ENCODE data around the gene PAQR5.

Gene PAQR5

DNA sequence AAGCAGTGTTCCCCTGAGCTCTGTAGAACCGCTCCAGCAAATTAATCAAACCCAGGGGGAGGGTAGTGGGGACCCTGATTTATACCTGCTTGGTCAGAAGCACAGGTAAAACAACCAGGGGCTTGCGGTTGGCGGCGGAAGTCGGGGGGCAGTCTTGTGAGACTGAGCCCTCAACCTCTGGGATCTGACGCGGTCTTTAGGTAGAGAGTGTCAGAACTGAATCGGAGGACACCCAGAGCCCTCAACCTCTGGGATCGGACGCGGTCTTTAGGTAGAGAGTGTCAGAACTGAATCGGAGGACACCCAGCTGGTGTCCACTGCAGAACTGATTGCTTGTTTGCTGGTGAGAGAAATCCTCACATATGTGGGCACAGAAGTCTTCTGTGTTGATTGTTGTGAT lies 12.9 kb upstream of the PAQR5 start:
- H3K79me1 ChIP-seq (replicated peaks; ENCODE audit: low read length, poor library complexity, severe bottlenecking), result no peaks in the 10 kb centered on the region
- no peak for DNase-seq
- no peak overlapping the region for H4K8ac ChIP-seq (ENCODE audit: low read length)
- no peaks in the 10 kb centered on the region for H3K36me3 ChIP-seq (ENCODE audit: control insufficient read depth in 1 of 2, insufficient read depth in 2 of 2, low read depth in 1 of 2, low read length in 2 of 2)
- no peak overlapping the region for H3K14ac ChIP-seq (ENCODE audit: low read length in 2 of 2)
- H2BK120ac ChIP-seq (ENCODE audit: low read depth, low read length), result no peak overlapping the region
- no peak overlapping the region for H2BK15ac ChIP-seq (ENCODE audit: low read depth, poor library complexity, severe bottlenecking)
- no peaks in the 10 kb centered on the region for H3K9me3 ChIP-seq (ENCODE audit: control insufficient read depth, low read length)
- H3K23ac ChIP-seq (ENCODE audit: low read length in 2 of 2), result no peak overlapping the region
- H2BK12ac ChIP-seq (ENCODE audit: low read length in 2 of 2), result no peak overlapping the region
- no peaks in the 10 kb centered on the region for H3K4me1 ChIP-seq (ENCODE audit: control insufficient read depth, insufficient read depth, low read depth, low read length)
- H2AK5ac ChIP-seq (ENCODE audit: low read length, severe bottlenecking), result no peak overlapping the region
- no peak overlapping the region for H2AFZ ChIP-seq (ENCODE audit: low read depth, low read length)
- H3K27ac ChIP-seq (ENCODE audit: low read length, poor library complexity, severe bottlenecking), result no peak overlapping the region
- no peak overlapping the region for H3K18ac ChIP-seq (ENCODE audit: low read depth in 1 of 2, low read length in 2 of 2)
- no peak overlapping the region for H2BK5ac ChIP-seq (ENCODE audit: low read depth, low read length, poor library complexity, severe bottlenecking)
- H3K4ac ChIP-seq (ENCODE audit: low read depth in 1 of 2, low read length in 2 of 2), result no peak overlapping the region
- H3K9ac ChIP-seq (ENCODE audit: low read length), result no peak overlapping the region
- no peaks in the 10 kb centered on the region for H3K27me3 ChIP-seq (ENCODE audit: control insufficient read depth in 1 of 2, insufficient read depth in 1 of 2, low read length in 2 of 2)
- WGBS, result 95% methylated on average over 12 of the region's 12 CpGs
- no peak overlapping the region for H3K4me2 ChIP-seq (ENCODE audit: low read length, poor library complexity, severe bottlenecking)
- no peak overlapping the region for H3K4me3 ChIP-seq (ENCODE audit: insufficient read depth in 1 of 2, low read depth in 1 of 2, low read length in 2 of 2)
- no peak overlapping the region for H4K91ac ChIP-seq (ENCODE audit: low read length)

DNA sequence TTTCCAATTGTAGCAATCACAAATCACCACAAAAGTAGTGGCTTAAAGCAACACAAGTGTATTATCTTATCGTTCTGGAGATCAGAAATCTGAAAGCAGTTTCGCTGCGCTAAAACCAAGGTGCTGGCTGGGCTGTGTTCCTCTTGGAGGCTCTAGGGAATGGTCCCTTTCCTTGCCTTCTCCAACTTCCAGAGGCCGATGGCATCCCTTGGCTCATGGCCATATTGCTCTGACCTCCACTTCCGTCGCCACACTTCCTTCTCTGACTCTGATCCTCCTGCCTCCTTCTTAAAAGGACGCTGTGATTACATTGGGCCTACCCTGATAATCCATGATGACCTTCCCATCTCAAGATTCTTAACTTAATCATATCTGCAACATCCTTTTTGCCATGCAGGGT lies 10.7 kb upstream of the PAQR5 start:
- Histone ChIP-seq H3K27me3 (ENCODE audit: control insufficient read depth in 1 of 2, insufficient read depth in 1 of 2, low read length in 2 of 2) (no peaks in the 10 kb centered on the region), H2BK120ac (ENCODE audit: low read depth, low read length) (no peak overlapping the region), H2BK12ac (ENCODE audit: low read length in 2 of 2) (no peak overlapping the region), H3K4me3 (ENCODE audit: insufficient read depth in 1 of 2, low read depth in 1 of 2, low read length in 2 of 2) (no peak overlapping the region), H3K27ac (ENCODE audit: low read length, poor library complexity, severe bottlenecking) (no peak overlapping the region), H2AFZ (ENCODE audit: low read depth, low read length) (no peak overlapping the region), H2AK5ac (ENCODE audit: low read length, severe bottlenecking) (no peak overlapping the region), H4K91ac (ENCODE audit: low read length) (no peak overlapping the region), H3K4me2 (ENCODE audit: low read length, poor library complexity, severe bottlenecking) (no peak overlapping the region), H2BK15ac (ENCODE audit: low read depth, poor library complexity, severe bottlenecking) (no peak overlapping the region), H3K79me1 (replicated peaks; ENCODE audit: low read length, poor library complexity, severe bottlenecking) (no peaks in the 10 kb centered on the region), H3K9me3 (ENCODE audit: control insufficient read depth, low read length) (no peaks in the 10 kb centered on the region), H2BK5ac (ENCODE audit: low read depth, low read length, poor library complexity, severe bottlenecking) (no peak overlapping the region), H3K18ac (ENCODE audit: low read depth in 1 of 2, low read length in 2 of 2) (no peak overlapping the region), H3K14ac (ENCODE audit: low read length in 2 of 2) (no peak overlapping the region), H4K8ac (ENCODE audit: low read length) (no peak overlapping the region), H3K23ac (ENCODE audit: low read length in 2 of 2) (no peak overlapping the region), H3K4me1 (ENCODE audit: control insufficient read depth, insufficient read depth, low read depth, low read length) (no peaks in the 10 kb centered on the region), H3K9ac (ENCODE audit: low read length) (no peak overlapping the region), H3K4ac (ENCODE audit: low read depth in 1 of 2, low read length in 2 of 2) (no peak overlapping the region), H3K36me3 (ENCODE audit: control insufficient read depth in 1 of 2, insufficient read depth in 2 of 2, low read depth in 1 of 2, low read length in 2 of 2) (no peaks in the 10 kb centered on the region)
- no peak for DNase-seq
- WGBS, result 95% methylated on average over 7 of the region's 7 CpGs

DNA sequence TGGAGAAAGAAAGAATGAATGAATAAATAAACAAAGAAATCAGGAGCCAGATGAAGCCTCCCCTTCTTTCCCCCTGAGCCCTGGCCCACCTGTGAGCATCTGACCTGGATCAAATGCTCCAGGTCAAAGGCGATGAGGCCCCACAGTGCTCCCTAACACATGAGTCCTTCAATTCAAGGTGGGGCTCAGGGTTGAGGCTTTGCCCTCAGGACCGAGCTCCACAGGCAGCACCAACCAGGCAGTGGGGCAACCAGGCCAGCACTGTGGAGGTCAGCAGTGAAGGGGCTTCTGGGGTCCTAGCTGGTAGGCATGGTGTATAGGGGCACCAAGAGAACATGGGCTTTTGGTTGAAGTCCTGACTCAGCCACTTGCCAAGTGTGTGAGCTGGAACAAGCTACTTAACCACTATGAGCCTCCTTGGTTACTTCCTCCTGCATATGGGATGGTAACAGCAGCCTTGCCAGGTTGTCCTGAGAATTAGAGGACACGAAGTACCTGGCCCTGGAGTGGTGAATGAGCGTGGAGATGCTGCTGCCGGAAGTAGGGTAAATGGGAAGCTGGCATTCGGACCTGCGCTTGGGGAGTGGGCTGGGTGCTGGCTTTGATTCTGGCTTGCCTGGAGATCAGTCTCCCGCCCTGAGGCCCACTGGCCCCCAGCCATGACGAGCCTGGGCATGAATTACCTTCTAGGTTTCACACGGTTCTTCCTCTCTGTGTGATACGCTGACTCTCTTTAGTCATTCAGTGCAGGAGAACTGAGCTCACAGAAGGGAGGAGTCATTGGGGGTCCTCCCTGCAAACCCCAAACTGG lies 10.0 kb upstream of the PAQR5 start:
- Histone ChIP-seq H3K9ac (ENCODE audit: low read length) (no peak overlapping the region), H3K4ac (ENCODE audit: low read depth in 1 of 2, low read length in 2 of 2) (peak overlapping the region; percentile 24 to 41), H4K8ac (ENCODE audit: low read length) (peak overlapping the region; percentile 66), H3K14ac (ENCODE audit: low read length in 2 of 2) (no peak overlapping the region), H2BK120ac (ENCODE audit: low read depth, low read length) (peak overlapping the region; percentile 24), H3K27me3 (ENCODE audit: control insufficient read depth in 1 of 2, insufficient read depth in 1 of 2, low read length in 2 of 2) (peaks cover 0 to 2% of the 10 kb centered on the region in 2 experiments), H2BK5ac (ENCODE audit: low read depth, low read length, poor library complexity, severe bottlenecking) (no peak overlapping the region), H2BK12ac (ENCODE audit: low read length in 2 of 2) (peak overlapping the region in 1 of 2 experiments; percentile 93), H3K4me3 (ENCODE audit: insufficient read depth in 1 of 2, low read depth in 1 of 2, low read length in 2 of 2) (no peak overlapping the region), H3K4me1 (ENCODE audit: control insufficient read depth, insufficient read depth, low read depth, low read length) (no peaks in the 10 kb centered on the region), H2BK15ac (ENCODE audit: low read depth, poor library complexity, severe bottlenecking) (peak overlapping the region; percentile 3), H3K18ac (ENCODE audit: low read depth in 1 of 2, low read length in 2 of 2) (peak overlapping the region; percentile 38 to 71), H3K4me2 (ENCODE audit: low read length, poor library complexity, severe bottlenecking) (no peak overlapping the region), H4K91ac (ENCODE audit: low read length) (peak overlapping the region; percentile 81), H3K9me3 (ENCODE audit: control insufficient read depth, low read length) (no peaks in the 10 kb centered on the region), H3K27ac (ENCODE audit: low read length, poor library complexity, severe bottlenecking) (no peak overlapping the region), H2AFZ (ENCODE audit: low read depth, low read length) (no peak overlapping the region), H2AK5ac (ENCODE audit: low read length, severe bottlenecking) (no peak overlapping the region), H3K36me3 (ENCODE audit: control insufficient read depth in 1 of 2, insufficient read depth in 2 of 2, low read depth in 1 of 2, low read length in 2 of 2) (no peaks in the 10 kb centered on the region), H3K23ac (ENCODE audit: low read length in 2 of 2) (no peak overlapping the region), H3K79me1 (replicated peaks; ENCODE audit: low read length, poor library complexity, severe bottlenecking) (no peaks in the 10 kb centered on the region)
- WGBS, result 92% methylated on average over 11 of the region's 11 CpGs
- no peak for DNase-seq

DNA sequence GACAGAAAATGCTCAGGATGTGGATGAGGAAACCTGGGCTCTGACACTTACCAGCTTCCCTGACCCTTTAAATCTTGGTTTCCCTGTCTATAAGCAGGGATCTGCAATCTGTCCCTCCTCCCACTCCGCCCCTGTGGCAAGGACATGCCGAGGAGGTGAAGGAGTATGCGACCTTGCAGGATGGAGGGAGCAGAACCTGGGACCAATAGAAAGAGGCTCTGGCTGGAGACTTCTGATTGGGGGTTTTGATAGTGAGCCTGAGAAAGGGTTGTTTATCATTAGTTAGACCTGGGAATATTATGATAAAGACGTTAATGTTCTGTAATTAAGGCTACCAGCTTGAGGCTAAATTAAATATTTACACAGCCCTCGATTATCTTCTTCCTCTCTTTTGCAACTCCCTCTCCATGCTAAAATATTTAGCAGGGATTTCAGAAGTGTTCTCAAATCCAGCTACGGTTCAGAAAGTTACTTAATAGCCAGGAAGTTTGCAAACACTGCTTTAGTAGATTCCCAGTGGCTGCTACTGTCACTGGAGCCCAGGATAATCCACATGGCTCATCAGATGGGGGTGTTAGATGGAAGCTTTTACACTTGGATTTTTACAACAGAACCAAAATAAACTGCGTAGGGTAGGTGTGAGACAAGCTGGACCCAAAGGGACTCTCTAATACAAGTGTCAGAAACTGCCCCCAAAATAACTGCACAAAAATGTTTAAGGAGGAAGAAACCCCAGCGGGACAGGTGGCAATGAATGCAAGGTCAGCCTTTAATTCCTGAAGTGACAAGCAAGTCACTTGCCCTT lies 9.2 kb upstream of the PAQR5 start:
- no peak overlapping the region for H2BK5ac ChIP-seq (ENCODE audit: low read depth, low read length, poor library complexity, severe bottlenecking)
- H2BK15ac ChIP-seq (ENCODE audit: low read depth, poor library complexity, severe bottlenecking), result no peak overlapping the region
- H4K8ac ChIP-seq (ENCODE audit: low read length), result no peak overlapping the region
- H3K4me1 ChIP-seq (ENCODE audit: control insufficient read depth, insufficient read depth, low read depth, low read length), result no peaks in the 10 kb centered on the region
- no peaks in the 10 kb centered on the region for H3K9me3 ChIP-seq (ENCODE audit: control insufficient read depth, low read length)
- no peak overlapping the region for H4K91ac ChIP-seq (ENCODE audit: low read length)
- H2BK120ac ChIP-seq (ENCODE audit: low read depth, low read length), result peak overlapping the region; percentile 6
- H3K79me1 ChIP-seq (replicated peaks; ENCODE audit: low read length, poor library complexity, severe bottlenecking), result no peaks in the 10 kb centered on the region
- no peak overlapping the region for H3K14ac ChIP-seq (ENCODE audit: low read length in 2 of 2)
- H3K4me2 ChIP-seq (ENCODE audit: low read length, poor library complexity, severe bottlenecking), result no peak overlapping the region
- peaks cover 0 to 4% of the 10 kb centered on the region in 2 experiments for H3K27me3 ChIP-seq (ENCODE audit: control insufficient read depth in 1 of 2, insufficient read depth in 1 of 2, low read length in 2 of 2)
- no peak overlapping the region for H2BK12ac ChIP-seq (ENCODE audit: low read length in 2 of 2)
- H3K36me3 ChIP-seq (ENCODE audit: control insufficient read depth in 1 of 2, insufficient read depth in 2 of 2, low read depth in 1 of 2, low read length in 2 of 2), result no peaks in the 10 kb centered on the region
- no peak overlapping the region for H3K4ac ChIP-seq (ENCODE audit: low read depth in 1 of 2, low read length in 2 of 2)
- H2AK5ac ChIP-seq (ENCODE audit: low read length, severe bottlenecking), result no peak overlapping the region
- H3K9ac ChIP-seq (ENCODE audit: low read length), result no peak overlapping the region
- WGBS, result 32% methylated on average over 7 of the region's 8 CpGs
- H3K27ac ChIP-seq (ENCODE audit: low read length, poor library complexity, severe bottlenecking), result no peak overlapping the region
- H3K4me3 ChIP-seq (ENCODE audit: insufficient read depth in 1 of 2, low read depth in 1 of 2, low read length in 2 of 2), result no peak overlapping the region
- DNase-seq, result peak; percentile 65
- peak overlapping the region in 1 of 2 experiments; percentile 38 for H3K18ac ChIP-seq (ENCODE audit: low read depth in 1 of 2, low read length in 2 of 2)
- H2AFZ ChIP-seq (ENCODE audit: low read depth, low read length), result no peak overlapping the region
- no peak overlapping the region for H3K23ac ChIP-seq (ENCODE audit: low read length in 2 of 2)
